ENCODE results near the gene ARL8A. TPM values are rescaled to one million over a fixed set of nuclear protein-coding genes. Genes with fewer than 3 reads are reported as not detected.
"Not testable (repeated sequence)": the region's sequence is repeated elsewhere in the genome, so short reads cannot be mapped to it uniquely, and the experiment has no call there.

The ARL8A gene
- total RNA-seq, 2 experiments from 2014 or later = 25.1 to 44.6 TPM

DNA sequence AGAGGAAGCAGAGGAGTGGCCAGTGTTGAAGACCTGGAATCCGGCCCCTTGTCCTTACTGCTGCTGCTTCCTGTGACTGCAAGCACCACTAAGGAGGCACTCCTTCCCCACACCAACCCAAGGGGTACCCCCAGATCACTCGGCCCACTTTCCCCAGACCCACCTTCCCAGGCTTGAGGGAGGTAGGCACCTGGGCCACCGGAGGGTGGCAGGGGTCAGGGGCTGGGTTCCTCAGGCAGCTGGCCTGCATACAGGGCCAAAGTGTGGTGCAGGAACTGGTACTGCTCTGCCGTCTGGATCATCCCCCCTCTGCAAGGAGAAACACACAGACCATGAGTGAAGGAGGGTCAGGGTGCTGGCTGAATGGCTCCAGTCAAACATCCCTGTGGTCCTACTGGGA, 3.9 kb upstream of the ARL8A start:
- no peaks in the 10 kb centered on the region for H4K20me1 ChIP-seq (ENCODE audit: insufficient read depth, low read length)
- no peak overlapping the region for H2AFZ ChIP-seq (ENCODE audit: low read length)
- no peaks in the 10 kb centered on the region for H3K9me3 ChIP-seq (ENCODE audit: low read length)
- H3K4me3 ChIP-seq (ENCODE audit: low read depth, low read length, poor library complexity, severe bottlenecking) = no peak overlapping the region
- H3K4me1 ChIP-seq (ENCODE audit: insufficient read depth, low read length, poor library complexity, severe bottlenecking) = peaks cover 9% of the 10 kb centered on the region
- H3K79me2 ChIP-seq (ENCODE audit: insufficient read depth, low read depth, low read length) = peaks cover 6% of the 10 kb centered on the region
- H3K36me3 ChIP-seq (ENCODE audit: insufficient read depth, low read length) = peaks cover 60% of the 10 kb centered on the region
- CTCF ChIA-PET (ENCODE audit: unreplicated experiment) = no interaction called here
- intact Hi-C loops (cut with micrococcal nuclease; ENCODE audit: unreplicated experiment) = no loop called here
- no peak for TF ChIP-seq EZH2phosphoT487 (IDR thresholded peaks at IDR 0.05; ENCODE audit: borderline replicate concordance, low read depth, low read length)
- TF ChIP-seq, protein P1, sequence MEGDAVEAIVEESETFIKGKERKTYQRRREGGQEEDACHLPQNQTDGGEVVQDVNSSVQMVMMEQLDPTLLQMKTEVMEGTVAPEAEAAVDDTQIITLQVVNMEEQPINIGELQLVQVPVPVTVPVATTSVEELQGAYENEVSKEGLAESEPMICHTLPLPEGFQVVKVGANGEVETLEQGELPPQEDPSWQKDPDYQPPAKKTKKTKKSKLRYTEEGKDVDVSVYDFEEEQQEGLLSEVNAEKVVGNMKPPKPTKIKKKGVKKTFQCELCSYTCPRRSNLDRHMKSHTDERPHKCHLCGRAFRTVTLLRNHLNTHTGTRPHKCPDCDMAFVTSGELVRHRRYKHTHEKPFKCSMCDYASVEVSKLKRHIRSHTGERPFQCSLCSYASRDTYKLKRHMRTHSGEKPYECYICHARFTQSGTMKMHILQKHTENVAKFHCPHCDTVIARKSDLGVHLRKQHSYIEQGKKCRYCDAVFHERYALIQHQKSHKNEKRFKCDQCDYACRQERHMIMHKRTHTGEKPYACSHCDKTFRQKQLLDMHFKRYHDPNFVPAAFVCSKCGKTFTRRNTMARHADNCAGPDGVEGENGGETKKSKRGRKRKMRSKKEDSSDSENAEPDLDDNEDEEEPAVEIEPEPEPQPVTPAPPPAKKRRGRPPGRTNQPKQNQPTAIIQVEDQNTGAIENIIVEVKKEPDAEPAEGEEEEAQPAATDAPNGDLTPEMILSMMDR (conservative IDR thresholded peaks at IDR 0.05; ENCODE audit: low read length) = no peak
- BruUV-seq (replicated peaks) = no TSS peak
- POLR2A ChIA-PET = no interaction called here
- DNase-seq (ENCODE audit: low spot score) = no peak
- H3K27ac ChIP-seq (ENCODE audit: low read depth, low read length, poor library complexity, severe bottlenecking) = no peak overlapping the region
- H3K9me2 ChIP-seq (ENCODE audit: insufficient read depth, low read length) = no peaks in the 10 kb centered on the region
- no peak overlapping the region for H3K4me2 ChIP-seq (ENCODE audit: low read length)

DNA sequence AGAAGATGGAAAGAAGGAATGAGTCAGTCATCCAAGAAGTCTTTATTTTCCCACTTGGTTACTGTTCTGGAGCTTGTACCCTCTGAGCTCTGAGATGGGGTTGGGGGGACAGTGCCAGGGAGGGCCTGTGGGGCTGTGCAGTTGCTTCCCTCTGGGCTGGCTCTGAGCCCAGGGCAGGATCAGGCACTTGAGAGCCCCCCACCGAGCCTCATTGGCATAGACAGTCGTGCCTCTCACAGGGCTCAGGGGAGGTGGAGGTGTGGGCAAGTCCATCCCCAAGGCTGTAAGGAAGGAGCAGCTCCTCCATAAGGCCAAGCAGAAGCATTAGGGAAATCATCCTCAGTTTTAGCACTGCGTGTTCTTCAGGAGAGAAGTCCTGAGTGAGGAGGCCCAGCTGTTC, 2.5 kb upstream of the ARL8A start:
- CTCF ChIA-PET (ENCODE audit: unreplicated experiment) = no interaction called here
- DNase-seq (ENCODE audit: low spot score) = no peak
- Histone ChIP-seq H3K79me2 (ENCODE audit: insufficient read depth, low read depth, low read length) (peaks cover 20% of the 10 kb centered on the region), H3K36me3 (ENCODE audit: insufficient read depth, low read length) (peaks cover 56% of the 10 kb centered on the region), H3K4me3 (ENCODE audit: low read depth, low read length, poor library complexity, severe bottlenecking) (no peak overlapping the region), H3K4me1 (ENCODE audit: insufficient read depth, low read length, poor library complexity, severe bottlenecking) (peaks cover 17% of the 10 kb centered on the region), H3K27ac (ENCODE audit: low read depth, low read length, poor library complexity, severe bottlenecking) (no peak overlapping the region), H2AFZ (ENCODE audit: low read length) (no peak overlapping the region), H3K9me2 (ENCODE audit: insufficient read depth, low read length) (no peaks in the 10 kb centered on the region), H4K20me1 (ENCODE audit: insufficient read depth, low read length) (no peaks in the 10 kb centered on the region), H3K4me2 (ENCODE audit: low read length) (no peak overlapping the region), H3K9me3 (ENCODE audit: low read length) (no peaks in the 10 kb centered on the region)
- intact Hi-C loops (cut with micrococcal nuclease; ENCODE audit: unreplicated experiment) = no loop called here
- POLR2A ChIA-PET = interaction anchor here (0.6 kb wide), 1 partner anchor 12 kb away, joined by 4 read pairs; no protein-coding TSS in a partner anchor
- no TSS peak for BruUV-seq (replicated peaks)
- no peak for TF ChIP-seq EZH2phosphoT487 (IDR thresholded peaks at IDR 0.05; ENCODE audit: borderline replicate concordance, low read depth, low read length)

DNA sequence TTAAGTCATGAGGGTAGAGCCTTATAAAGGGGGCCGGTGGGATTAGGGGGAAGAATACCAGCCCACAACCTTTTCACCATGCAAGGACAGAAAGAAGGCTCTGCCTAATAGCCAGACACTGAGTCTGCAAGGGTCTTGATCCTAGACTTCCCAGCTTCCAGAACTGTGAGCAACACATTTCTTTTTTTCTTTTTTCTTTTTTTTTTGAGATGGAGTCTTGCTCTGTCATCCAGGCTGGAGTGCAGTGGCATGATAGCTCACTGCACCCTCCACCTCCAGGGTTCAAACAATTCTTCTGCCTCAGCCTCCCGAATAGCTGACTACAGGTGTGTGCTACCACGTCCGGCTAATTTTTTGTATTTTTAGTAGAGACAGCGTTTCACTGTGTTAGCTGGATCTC, 1.7 kb upstream of the ARL8A start:
- H3K36me3 ChIP-seq (ENCODE audit: insufficient read depth, low read length) = peaks cover 50% of the 10 kb centered on the region
- ChIA-PET POLR2A (interaction anchor here (1.0 kb wide), 2 partner anchors 8 to 14 kb away, joined by 6 to 7 read pairs; partner anchors contain the start of gene PTPN7), CTCF (ENCODE audit: unreplicated experiment) (no interaction called here)
- DNase-seq (ENCODE audit: low spot score) = no peak
- no TSS peak for BruUV-seq (replicated peaks)
- H3K9me3 ChIP-seq (ENCODE audit: low read length) = no peaks in the 10 kb centered on the region
- no peaks in the 10 kb centered on the region for H4K20me1 ChIP-seq (ENCODE audit: insufficient read depth, low read length)
- peaks cover 17% of the 10 kb centered on the region for H3K4me1 ChIP-seq (ENCODE audit: insufficient read depth, low read length, poor library complexity, severe bottlenecking)
- TF ChIP-seq, protein P1 (conservative IDR thresholded peaks at IDR 0.05; ENCODE audit: low read length) = no peak
- H3K79me2 ChIP-seq (ENCODE audit: insufficient read depth, low read depth, low read length) = peaks cover 26% of the 10 kb centered on the region
- H3K4me2 ChIP-seq (ENCODE audit: low read length) = no peak overlapping the region
- no peaks in the 10 kb centered on the region for H3K9me2 ChIP-seq (ENCODE audit: insufficient read depth, low read length)
- no peak overlapping the region for H3K4me3 ChIP-seq (ENCODE audit: low read depth, low read length, poor library complexity, severe bottlenecking)
- intact Hi-C loops (cut with micrococcal nuclease; ENCODE audit: unreplicated experiment) = no loop called here
- no peak overlapping the region for H3K27ac ChIP-seq (ENCODE audit: low read depth, low read length, poor library complexity, severe bottlenecking)
- no peak overlapping the region for H2AFZ ChIP-seq (ENCODE audit: low read length)

DNA sequence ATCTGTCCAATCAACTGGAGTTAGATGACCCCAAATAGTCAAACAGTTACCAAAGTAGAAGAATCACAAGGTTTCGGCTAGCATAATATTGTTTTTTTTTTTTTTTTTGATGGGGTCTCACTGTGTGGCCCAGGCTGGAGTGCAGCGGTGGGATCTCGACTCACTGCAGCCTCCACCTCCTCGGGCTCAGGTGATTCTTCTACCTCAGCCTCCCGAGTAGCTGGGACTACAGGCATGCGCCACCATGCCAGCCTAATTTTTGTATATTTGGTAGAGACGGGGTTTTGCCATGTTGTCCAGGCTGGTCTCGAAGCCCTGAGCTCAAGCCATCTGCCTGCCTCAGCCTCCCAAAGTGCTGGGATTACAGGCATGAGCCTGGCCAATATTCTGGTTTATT, 1.2 kb upstream of the ARL8A start:
- H2AFZ ChIP-seq (ENCODE audit: low read length); H4K20me1 ChIP-seq (ENCODE audit: insufficient read depth, low read length); H3K9me3 ChIP-seq (ENCODE audit: low read length); H3K4me3 ChIP-seq (ENCODE audit: low read depth, low read length, poor library complexity, severe bottlenecking); BruUV-seq (replicated peaks); DNase-seq (ENCODE audit: low spot score); H3K27ac ChIP-seq (ENCODE audit: low read depth, low read length, poor library complexity, severe bottlenecking); CTCF ChIA-PET (ENCODE audit: unreplicated experiment); intact Hi-C loops (cut with micrococcal nuclease; ENCODE audit: unreplicated experiment); H3K9me2 ChIP-seq (ENCODE audit: insufficient read depth, low read length): not testable (repeated sequence)
- Histone ChIP-seq H3K36me3 (ENCODE audit: insufficient read depth, low read length) (peaks cover 50% of the 10 kb centered on the region), H3K4me1 (ENCODE audit: insufficient read depth, low read length, poor library complexity, severe bottlenecking) (peaks cover 17% of the 10 kb centered on the region), H3K79me2 (ENCODE audit: insufficient read depth, low read depth, low read length) (peaks cover 32% of the 10 kb centered on the region), H3K4me2 (ENCODE audit: low read length) (peak overlapping the region; percentile 94; the same call in 1 of the 2 replicates)
- POLR2A ChIA-PET = interaction anchor here (1.0 kb wide), 2 partner anchors 9 to 14 kb away, joined by 6 to 7 read pairs; partner anchors contain the start of gene PTPN7
